IPS DF 6.9 (cell line): ENCODE measurements around the gene THSD1.
"Not testable (repeated sequence)": the region's sequence is repeated elsewhere in the genome, so short reads cannot be mapped to it uniquely, and the experiment has no call there.

Source experiments
- DNase-seq: peaks from one replicate; pipeline ENCODE4 v3.0.0-alpha.2; 2013; ENCODE audit warnings: low read depth, low spot score
- H3K27ac ChIP-seq: one replicate; pipeline ENCODE4 v1.5.1; 2013; ENCODE audit warnings: low read length, control low read depth
- H3K27me3 ChIP-seq: 2 replicates; pipeline ENCODE4 v1.6.1; 2013; ENCODE audit warnings: mild to moderate bottlenecking, low read length; ENCODE audit not compliant: control insufficient read depth, insufficient read depth
- H3K36me3 ChIP-seq: 2 replicates; pipeline ENCODE4 v1.6.1; 2013; ENCODE audit warnings: low read length; ENCODE audit not compliant: control insufficient read depth, insufficient read depth
- H3K4me1 ChIP-seq: 2 replicates; pipeline ENCODE4 v1.6.1; 2013; ENCODE audit warnings: low read length; ENCODE audit not compliant: control insufficient read depth, insufficient read depth
- H3K4me3 ChIP-seq: 2 replicates; pipeline ENCODE4 v1.5.1; 2013; ENCODE audit warnings: mild to moderate bottlenecking, low read length
- H3K9me3 ChIP-seq: 2 replicates; pipeline ENCODE4 v1.6.1; 2013; ENCODE audit warnings: low read length, inconsistent platforms; ENCODE audit not compliant: control insufficient read depth, insufficient read depth
- WGBS: extraction: QIAGEN DNeasy Blood & Tissue Kit; methylation state at CpG from one replicate; pipeline ENCODE4 v1.1.7; 2013; ENCODE audit warnings: mixed read lengths, missing lambda C conversion rate; ENCODE audit not compliant: insufficient read length, insufficient coverage; 5-methylcytosine and 5-hydroxymethylcytosine counted together

Gene THSD1

GRCh38 chr13:52412128-52412527, 6.2 kb upstream of the THSD1 start:
- H3K27me3 ChIP-seq = no peaks in the 10 kb centered on the region
- DNase-seq = no peak
- no peaks in the 10 kb centered on the region for H3K9me3 ChIP-seq
- no peaks in the 10 kb centered on the region for H3K36me3 ChIP-seq
- H3K27ac ChIP-seq = no peak overlapping the region
- WGBS = 100% methylated on average over 1 of the region's 1 CpG
- no peaks in the 10 kb centered on the region for H3K4me1 ChIP-seq
- H3K4me3 ChIP-seq = no peak overlapping the region

GRCh38 chr13:52411629-52412028, 5.7 kb upstream of the THSD1 start:
- H3K4me1 ChIP-seq = no peaks in the 10 kb centered on the region
- no CpG with 5 or more reads among the region's 4 CpGs for WGBS

GRCh38 chr13:52408071-52408658, 2.2 kb upstream of the THSD1 start:
- H3K4me3 ChIP-seq, H3K36me3 ChIP-seq, H3K27me3 ChIP-seq, H3K4me1 ChIP-seq, DNase-seq, H3K9me3 ChIP-seq, H3K27ac ChIP-seq: not testable (repeated sequence)
- WGBS = no CpG with 5 or more reads among the region's 33 CpGs

More at GRCh38 chr13:52411629-52412028, 5.7 kb upstream of the THSD1 start:
- Histone ChIP-seq H3K36me3 (no peaks in the 10 kb centered on the region), H3K27ac (no peak overlapping the region), H3K9me3 (no peaks in the 10 kb centered on the region), H3K27me3 (no peaks in the 10 kb centered on the region), H3K4me3 (no peak overlapping the region)
- no peak for DNase-seq

GRCh38 chr13:52407436-52407835, 1.5 kb upstream of the THSD1 start:
- not testable (repeated sequence) for H3K27ac ChIP-seq, H3K4me3 ChIP-seq, H3K9me3 ChIP-seq, H3K27me3 ChIP-seq, DNase-seq, H3K4me1 ChIP-seq, H3K36me3 ChIP-seq
- WGBS = no CpG with 5 or more reads among the region's 12 CpGs

- H3K9me3 ChIP-seq = no peaks in the 10 kb centered on the region
- no peaks in the 10 kb centered on the region for H3K36me3 ChIP-seq
- no peak overlapping the region for H3K4me3 ChIP-seq
- H3K27me3 ChIP-seq = peaks cover 6% of the 10 kb centered on the region; the same call in 1 of the 2 replicates
- no peak overlapping the region for H3K27ac ChIP-seq
- no peak for DNase-seq
- no peaks in the 10 kb centered on the region for H3K4me1 ChIP-seq
- no CpG with 5 or more reads among the region's 4 CpGs for WGBS
These were observed 657 bp upstream of the THSD1 start for GRCh38 chr13:52406629-52407028.

GRCh38 chr13:52405369-52405766, 604 bp downstream of the THSD1 start:
- Histone ChIP-seq H3K4me3 (peak overlapping the region; percentile 52; the same call in 1 of the 2 replicates), H3K27ac (no peak overlapping the region), H3K27me3 (peaks cover 6% of the 10 kb centered on the region; the same call in 1 of the 2 replicates), H3K4me1 (no peaks in the 10 kb centered on the region), H3K36me3 (no peaks in the 10 kb centered on the region), H3K9me3 (no peaks in the 10 kb centered on the region)
- WGBS = no CpG with 5 or more reads among the region's 14 CpGs
- DNase-seq = no peak

- no peaks in the 10 kb centered on the region for H3K9me3 ChIP-seq
- no peaks in the 10 kb centered on the region for H3K4me1 ChIP-seq
- H3K27me3 ChIP-seq = no peaks in the 10 kb centered on the region
- WGBS = no CpG with 5 or more reads among the region's 1 CpG
- no peak for DNase-seq
- H3K36me3 ChIP-seq = no peaks in the 10 kb centered on the region
- no peak overlapping the region for H3K27ac ChIP-seq
- H3K4me3 ChIP-seq = no peak overlapping the region
These were observed 6.3 kb downstream of the THSD1 start for GRCh38 chr13:52399708-52400107.

GRCh38 chr13:52399046-52399445, 6.9 kb downstream of the THSD1 start:
- Histone ChIP-seq H3K27me3 (no peaks in the 10 kb centered on the region), H3K27ac (no peak overlapping the region)

GRCh38 chr13:52395704-52396103, 10.3 kb downstream of the THSD1 start:
- no peaks in the 10 kb centered on the region for H3K36me3 ChIP-seq
- no peaks in the 10 kb centered on the region for H3K4me1 ChIP-seq
- WGBS = no CpG with 5 or more reads among the region's 4 CpGs
- DNase-seq = no peak
- no peaks in the 10 kb centered on the region for H3K27me3 ChIP-seq
- H3K27ac ChIP-seq = no peak overlapping the region
- no peaks in the 10 kb centered on the region for H3K9me3 ChIP-seq
- no peak overlapping the region for H3K4me3 ChIP-seq

More at GRCh38 chr13:52399046-52399445, 6.9 kb downstream of the THSD1 start:
- no peak for DNase-seq
- WGBS = no CpG with 5 or more reads among the region's 2 CpGs
- Histone ChIP-seq H3K36me3 (no peaks in the 10 kb centered on the region), H3K9me3 (no peaks in the 10 kb centered on the region), H3K4me3 (no peak overlapping the region), H3K4me1 (no peaks in the 10 kb centered on the region)

GRCh38 chr13:52394586-52394985, 11.4 kb downstream of the THSD1 start:
- H3K4me1 ChIP-seq = no peaks in the 10 kb centered on the region
- no peak overlapping the region for H3K27ac ChIP-seq
- DNase-seq = no peak
- no peaks in the 10 kb centered on the region for H3K36me3 ChIP-seq
- H3K9me3 ChIP-seq = no peaks in the 10 kb centered on the region
- H3K27me3 ChIP-seq = no peaks in the 10 kb centered on the region
- H3K4me3 ChIP-seq = no peak overlapping the region
- no CpG with 5 or more reads among the region's 2 CpGs for WGBS
